HG03280 (cell line): ENCODE results near the gene NEMF.
"Not testable (repeated sequence)": the region's sequence is repeated elsewhere in the genome, so short reads cannot be mapped to it uniquely, and the experiment has no call there.

ENCODE experiments used
- ATAC-seq: cut with Tn5 transposase; IDR thresholded peaks from one replicate; pipeline ENCODE4 v1.9.1; 2021; ENCODE audit warnings: mild to moderate bottlenecking, moderate library complexity; ENCODE audit not compliant: unreplicated experiment

The NEMF gene

DNA sequence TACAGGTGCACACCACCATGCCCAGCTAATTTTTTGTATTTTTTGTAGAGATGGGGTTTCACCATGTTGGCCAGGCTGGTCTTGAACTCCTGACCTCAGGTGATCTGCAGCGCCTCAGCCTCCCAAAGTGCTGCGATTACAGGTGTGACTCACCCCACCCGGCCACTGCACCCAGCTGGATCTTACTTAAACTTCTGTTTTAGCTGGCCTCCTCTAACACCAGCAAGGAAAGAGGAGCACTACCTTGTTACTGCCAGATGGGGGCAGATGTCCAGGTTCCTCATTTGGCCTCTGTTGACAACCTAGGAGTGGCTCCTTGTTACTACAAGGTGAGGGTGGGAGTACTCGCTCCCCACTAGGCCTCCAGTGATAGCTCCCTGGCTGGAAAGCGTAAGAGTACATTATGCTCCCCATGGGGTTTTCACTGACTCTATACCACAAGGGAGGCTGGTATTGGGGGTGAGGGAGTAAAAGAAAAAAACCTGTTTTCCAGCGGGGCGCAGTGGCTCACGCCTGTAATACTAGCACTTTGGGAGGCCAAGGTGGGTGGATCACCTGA, 27.1 kb upstream of the NEMF start:
- peak; percentile 88 for ATAC-seq

DNA sequence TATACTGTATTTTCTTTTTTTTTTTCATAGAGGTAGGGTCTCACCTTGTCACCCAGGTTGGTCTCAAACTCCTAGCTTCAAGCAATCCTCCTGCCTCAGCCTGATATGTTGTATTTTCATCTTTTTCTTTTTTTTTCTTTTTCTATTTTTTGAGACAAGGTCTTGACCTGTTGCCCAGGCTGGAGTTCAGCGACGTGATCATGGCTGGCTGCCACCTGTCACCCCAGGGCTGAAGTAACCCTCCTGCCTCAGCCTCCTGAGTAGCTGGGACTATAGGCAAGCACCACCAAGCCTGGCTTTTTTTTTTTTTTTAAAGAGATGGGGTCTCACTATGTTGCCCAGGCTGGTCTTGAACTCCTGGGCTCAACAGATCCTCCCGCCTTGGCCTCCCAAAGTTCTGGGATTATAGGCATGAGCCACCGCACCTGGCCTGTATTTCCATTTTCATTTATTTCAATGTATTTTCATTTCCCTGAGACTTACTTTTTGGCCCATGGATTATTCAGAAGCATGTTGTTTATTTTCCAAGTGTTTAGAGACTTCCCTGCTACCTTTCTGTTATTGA, 24.1 kb upstream of the NEMF start:
- no peak for ATAC-seq

DNA sequence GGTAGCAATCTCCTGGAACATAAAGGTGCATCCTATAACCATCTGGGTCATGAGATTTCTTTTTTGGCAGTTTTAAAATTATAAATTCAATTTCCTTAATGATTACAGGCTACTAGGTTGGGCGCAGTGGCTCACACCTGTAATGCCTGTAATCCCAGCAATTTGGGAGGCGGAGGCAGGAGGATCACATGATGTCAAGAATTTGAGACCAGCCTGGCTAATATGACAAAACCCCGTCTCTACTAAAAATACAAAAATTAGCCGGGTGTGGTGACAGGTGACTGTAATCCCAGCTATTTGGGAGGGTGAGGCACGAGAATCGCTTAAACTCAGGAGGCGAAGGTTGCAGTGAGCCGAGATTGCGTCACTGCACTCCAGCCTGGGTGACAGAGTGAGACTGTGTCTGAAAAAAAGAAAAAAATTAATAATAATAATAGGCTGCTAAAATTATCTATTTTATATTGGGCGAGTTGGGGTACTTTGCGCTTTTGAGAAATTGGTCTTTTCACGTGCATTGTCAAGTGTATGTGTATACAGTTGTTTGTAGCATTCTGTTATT, 23.1 kb upstream of the NEMF start:
- ATAC-seq: no peak

DNA sequence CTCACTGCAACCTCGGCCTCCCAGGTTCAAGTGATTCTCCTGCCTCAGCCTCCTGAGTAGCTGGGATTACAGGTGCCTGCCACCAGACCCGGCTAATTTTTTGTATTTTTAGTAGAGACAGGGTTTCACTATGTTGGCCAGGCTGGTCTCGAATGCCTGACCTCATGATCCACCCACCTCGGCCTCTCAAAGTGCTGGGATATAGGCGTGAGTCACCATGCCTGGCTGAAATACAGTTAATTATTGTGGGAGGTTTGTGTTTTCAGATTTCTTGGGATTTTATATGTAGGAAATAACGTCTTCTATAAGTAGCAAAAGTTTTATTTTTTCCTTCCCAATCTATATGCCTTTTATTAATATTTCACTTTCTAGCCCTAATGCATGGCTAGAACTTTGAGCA, 21.0 kb upstream of the NEMF start:
- not testable (repeated sequence) for ATAC-seq

DNA sequence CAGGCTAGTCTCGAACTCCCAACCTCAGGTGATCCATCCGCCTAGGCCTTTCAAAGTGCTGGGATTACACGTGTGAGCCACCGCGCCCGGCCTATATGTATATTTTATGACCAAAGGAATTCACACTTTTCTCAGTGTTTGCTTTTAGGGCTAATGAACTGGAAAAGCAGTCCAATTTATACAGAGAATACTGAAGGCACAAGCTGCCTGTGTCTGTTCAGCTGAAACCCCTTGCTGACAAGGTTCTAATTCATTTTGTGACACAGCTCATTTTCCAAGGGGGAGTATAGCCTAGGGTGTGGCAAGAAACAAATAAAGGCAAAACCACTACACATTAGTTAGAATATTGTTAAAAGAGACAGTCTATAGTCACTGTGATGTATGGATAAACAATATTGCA, 18.3 kb upstream of the NEMF start:
- ATAC-seq: no peak

DNA sequence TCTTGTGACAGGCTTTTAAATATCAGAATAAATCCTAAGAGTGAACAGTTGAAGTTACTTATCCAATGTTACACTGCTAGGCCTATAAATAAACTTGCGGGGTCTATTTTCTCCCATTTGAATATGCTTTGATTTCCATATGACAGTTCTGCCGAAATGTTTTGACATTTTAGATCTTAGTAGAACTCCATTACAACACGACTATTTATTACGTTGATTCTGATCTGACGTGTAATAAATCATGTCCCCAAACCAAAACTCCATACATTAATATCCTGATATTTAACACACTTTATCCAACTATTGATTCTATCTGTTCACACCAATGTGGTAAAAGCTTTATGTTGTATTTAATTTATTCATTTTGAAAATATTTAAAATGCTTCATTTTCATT, 16.1 kb upstream of the NEMF start:
- ATAC-seq: no peak

DNA sequence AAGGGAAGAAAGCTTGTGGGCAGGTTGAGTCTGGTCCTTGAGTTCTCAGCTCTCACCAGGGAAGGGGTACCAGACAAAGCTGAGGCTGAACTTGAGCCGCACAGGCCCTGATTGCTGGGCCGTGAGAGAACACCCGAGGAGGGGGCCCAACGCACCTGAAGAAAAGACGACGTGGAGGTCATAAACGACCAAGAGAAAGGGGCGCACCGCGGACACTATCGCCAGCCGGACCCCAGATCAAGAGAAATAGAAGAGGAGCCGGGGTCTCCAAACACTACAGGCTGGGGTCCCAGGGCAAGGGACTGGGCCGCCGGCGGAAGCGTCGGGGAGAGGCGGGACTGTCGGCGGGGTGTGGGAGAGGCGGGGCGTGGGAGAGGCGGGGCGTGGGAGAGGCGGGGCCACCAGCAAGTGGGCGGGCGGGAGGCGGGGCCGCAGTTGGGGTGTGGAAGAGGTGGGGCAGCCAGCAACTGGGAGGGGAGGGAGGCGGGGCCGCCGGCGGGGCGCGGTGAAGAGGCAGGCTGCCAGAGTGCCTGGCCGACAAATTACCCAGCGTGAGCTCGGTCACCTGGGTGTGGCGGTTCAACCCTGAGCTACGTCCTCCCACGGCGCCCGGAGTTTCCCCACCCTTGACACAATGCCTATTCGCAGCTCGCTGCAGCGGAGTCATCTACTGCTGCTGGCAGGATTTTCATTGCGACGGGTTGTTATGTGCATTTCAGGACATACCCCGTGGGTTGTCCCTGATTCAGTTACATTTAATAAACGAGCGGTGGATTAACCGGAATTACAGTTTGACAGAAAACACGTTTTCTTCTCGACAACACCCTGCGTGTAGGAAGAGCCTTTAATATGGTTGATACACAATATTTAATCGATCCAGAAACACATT, 15.5 kb upstream of the NEMF start:
- peak; percentile 91 for ATAC-seq

DNA sequence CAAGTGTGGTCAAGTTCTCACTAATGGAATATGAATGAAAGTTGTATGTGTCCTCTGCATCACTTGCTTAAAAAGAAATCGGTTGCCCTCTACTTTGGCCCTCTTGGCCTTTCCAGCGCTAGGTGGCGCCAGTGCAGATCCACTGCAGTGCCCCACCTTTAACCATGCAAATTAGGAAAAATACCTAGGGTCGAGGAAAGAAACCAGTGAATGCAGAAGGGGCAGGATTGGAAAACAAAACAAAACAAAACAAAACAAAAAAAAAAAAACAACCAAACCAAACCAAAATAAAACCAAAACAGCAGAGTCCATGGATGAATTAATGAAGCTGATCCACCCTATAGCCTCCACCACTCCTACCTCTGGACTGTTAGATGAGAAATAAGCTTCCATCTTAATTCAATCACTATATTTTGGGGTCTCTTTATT, 12.9 kb upstream of the NEMF start:
- no peak for ATAC-seq

DNA sequence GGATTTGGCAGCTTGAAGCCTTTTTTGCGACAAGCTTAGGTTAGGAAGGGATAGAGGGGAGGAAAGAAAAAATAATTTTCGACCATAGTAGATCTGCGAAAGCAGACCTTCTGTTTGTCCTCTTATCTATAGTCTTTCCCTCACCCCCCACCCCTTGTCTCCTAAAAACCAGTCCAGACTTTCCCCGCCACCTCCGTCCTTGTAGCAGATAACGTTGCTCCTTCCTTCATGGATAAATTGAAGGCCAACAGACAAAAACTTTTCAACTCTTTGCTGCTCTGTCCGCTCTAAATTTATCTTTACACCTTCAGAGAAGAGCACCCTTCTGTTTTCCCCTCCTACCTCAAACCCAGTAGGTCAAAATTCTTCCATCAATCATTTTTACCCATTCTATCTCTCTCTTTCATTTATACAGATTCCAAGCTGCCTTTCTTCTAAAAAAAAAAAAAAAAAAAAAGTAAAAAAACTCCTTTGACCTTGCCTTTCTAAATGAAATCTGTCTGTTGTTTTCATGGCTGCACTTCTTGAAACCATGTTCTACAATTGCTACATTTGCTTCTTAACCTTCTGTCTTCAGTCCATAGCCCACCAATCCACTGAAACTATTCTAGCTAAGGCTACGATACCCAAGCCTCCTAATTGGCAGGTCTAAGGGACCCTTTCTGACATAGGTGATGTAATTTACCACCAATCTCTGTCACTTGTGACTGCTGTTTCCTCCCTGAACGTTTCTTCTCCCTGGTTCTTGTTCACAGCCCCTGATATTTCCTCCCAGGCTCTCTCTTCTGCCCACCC, 11.1 kb upstream of the NEMF start:
- ATAC-seq: no peak

DNA sequence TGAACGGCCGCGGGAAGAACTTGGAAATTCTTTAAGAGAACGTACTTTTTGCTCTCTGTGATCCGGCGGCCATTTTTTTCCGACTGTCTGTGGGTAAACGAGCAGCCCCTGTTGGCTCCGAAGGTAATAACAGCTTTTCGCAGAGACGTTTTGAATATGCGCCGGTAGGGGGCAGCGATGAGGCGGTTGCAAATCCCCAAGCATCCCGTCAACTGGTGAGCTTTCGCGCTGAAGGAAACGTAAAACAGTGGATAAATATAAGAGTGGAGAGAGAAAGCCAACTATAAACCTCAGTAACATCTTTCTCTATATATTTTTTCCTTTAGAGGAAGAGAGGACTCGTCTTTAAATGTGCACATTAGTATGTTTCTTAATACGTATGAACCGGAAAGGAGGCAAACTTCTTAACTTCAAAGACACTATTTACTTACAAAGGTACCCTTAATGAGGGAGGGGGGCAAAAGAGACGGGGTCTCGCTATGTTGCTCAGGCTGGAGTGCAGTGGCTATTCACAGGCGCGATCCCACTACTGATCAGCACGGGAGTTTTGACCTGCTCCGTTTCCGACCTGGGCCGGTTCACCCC, 9.6 kb upstream of the NEMF start:
- peak; percentile 23 for ATAC-seq

DNA sequence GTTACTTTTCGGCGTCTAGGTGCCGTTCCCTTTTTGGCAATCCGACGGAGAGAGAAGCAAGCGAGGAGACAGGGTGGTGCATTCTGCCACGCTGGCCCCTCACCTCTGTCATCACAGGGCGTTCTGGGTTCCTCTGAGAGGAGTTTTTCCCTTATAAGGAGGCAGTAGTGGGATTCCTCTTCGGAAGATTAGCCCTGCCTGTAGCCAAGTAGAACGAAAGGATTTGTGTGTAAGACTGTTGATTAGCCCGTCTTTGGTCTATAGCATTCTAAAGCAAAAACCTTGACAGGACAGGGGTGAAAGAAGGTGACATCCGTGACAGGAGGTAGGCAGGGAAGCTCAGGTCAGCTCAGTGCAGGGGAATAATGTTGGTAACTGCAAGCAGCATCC, 9.1 kb upstream of the NEMF start:
- peak; percentile 6 for ATAC-seq

DNA sequence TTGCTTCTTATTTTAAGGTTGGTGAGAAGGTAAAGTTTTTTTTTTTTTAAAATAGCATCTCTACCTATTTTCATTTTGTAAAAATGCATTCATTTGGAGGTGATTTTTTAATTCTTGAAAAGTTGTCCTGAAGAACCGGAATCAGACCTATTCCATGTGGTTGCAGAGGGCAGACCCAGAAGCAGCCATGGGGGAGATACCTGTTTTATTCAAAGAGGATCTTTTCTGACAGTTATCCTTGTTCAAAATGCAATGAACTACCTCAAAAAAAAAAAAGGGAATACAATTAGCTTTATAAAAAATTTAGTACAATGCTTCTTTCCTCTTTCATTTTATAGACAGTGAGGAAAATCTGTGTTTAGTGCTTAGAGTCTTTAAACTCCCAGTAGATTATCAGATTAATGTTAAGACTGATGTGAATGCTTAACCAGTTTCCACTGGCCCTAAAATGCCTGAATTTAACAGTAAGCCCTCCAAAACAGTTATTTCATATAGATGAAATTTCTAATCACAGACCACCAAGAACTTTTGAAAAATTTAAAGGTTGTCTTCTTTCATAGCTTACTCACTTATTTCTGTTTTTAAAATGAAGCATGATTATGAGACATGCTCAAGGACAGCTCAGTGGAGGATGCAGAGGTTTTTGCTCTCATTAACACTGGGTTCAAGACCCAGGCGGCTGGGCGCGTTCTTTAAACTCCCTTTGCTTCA, 8.6 kb upstream of the NEMF start:
- no peak for ATAC-seq

DNA sequence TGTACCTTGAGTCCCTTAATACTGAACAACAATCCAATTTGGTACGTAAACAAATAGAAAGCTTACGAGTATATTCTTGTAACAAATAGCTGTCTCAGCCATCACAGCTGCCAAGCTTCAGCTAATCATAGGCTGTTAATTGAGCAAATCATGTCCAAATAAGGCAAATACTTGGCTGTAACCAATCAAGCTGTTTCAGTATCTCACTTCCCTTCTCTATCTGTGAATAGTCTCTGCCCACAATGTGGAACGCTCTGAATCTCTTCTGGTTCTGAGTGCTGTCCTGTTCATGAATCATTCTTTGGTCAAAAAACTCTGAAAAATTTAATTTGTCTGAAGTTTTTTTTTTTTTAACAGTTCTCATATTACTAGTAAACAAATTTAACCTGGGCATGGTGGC, 5.8 kb upstream of the NEMF start:
- no peak for ATAC-seq

DNA sequence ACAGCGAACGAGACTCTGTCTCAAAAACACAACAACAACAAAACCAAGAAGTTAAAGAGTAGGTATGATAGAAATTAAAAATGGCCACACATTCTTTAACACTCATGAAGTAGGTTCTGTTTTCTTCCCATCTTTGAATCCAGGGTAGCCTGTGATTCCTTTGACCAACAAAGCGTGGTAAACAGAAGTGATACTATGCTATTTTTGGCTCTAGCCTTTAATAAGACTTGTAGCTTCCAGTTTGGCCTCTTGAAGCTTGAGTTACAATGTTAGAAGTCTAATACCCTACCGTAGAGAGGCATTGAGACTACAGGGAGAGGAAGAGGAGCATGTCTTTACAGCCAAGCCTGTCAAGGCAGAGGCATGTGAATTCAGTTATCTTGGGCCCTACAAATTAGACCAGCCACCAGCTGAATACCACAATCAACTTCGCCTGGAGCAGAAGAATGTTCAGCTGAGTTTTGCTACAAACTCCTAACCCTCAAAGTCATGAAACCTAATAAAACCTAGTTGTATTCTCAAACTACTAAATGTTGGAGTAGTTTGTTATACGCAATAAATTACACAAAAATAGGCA, 4.9 kb upstream of the NEMF start:
- no peak for ATAC-seq

DNA sequence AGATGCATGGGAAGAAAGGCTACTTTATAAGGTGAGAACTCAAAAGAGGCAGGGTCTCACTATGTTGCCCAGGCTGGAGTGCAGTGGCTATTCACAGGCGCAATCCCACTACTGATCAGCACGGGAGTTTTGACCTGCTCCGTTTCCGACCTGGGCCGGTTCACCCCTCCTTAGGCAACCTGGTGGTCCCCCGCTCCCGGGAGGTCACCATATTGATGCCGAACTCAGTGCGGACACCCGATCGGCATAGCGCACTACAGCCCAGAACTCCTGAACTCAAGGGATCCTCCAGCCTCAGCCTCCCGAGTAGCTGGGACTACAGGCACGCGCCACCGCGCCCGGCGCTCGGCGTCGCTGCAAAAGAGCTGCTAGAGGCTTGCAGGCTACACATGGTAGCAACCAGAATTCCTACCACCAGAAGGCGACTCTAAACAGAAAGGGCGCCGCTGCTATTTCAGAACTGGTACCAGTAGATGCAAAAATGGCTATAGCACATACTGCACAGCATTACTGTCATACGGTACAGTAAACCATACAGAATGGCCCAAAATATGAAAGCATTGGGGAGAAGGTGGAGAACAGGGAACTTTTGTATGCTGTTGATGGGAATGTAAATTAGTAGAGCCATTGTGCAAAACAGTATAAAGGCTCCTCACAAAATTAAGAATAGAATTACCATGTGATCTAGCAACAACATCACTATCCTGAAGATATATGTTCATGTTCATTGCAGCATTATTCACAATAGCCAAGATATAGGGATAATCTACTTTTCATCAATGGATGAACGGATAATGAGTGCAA, 1.2 kb upstream of the NEMF start:
- no peak for ATAC-seq

DNA sequence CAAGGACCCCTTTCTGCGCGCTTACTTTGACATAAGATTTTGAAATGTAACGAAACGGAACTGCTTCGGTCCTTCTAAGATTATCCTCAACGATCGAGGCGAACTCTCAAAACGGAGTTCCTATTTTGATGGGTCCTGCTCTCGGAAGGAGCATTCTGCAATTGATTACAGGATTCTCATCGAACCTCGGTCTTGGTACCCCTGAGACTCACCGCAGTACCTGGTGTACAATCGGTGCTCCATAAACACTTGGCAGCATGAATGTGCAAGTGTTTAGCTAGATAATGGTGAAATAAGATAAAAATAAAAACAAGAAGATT, 530 bp upstream of the NEMF start:
- ATAC-seq: peak; percentile 2

DNA sequence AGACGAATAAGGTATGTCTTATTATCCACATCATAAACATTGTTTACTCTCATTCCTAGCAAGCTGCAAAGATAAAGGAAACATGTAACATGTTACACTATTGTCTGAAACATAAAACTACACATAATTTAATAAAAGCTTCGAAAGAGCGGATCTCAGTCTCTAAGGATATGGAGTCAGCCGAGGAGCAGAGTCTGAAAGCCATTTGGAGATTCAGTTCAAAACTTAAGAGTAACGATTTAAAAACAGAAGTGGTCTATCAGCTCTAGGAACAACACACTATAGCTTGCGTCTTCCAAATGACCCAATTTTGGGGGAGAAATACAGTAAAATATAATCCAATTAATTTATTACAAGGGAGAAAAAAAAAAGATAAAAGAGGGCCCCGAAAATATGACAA, 775 bp downstream of the NEMF start:
- ATAC-seq: no peak

DNA sequence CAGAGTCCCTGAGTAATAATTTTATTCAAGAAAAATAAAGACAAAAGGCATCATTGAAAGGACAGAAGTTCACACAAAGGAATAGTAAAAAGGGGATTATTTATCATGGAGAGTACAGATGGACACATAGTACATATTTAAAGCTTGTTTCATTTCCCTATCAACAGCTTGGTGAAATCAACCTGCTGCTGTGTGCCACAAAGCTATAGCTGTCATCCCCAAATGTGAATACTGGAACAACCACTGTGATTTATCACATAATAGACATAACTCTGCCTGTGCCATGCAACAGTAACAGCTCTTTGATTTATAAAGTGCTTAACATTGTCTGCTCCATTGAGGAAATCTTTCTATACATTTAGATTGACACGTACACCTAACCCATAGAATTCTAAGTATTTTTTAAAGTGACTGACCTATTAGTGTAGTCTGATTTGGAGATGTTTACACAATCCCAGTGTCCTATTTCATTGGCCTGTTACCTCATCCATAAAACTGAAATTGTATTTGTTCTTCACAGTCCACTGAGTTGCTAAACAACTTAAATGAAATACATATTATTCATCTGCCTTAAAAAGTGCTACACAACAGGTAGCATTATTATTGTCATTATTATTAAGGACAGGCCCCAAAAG, 3.3 kb downstream of the NEMF start:
- ATAC-seq: no peak

DNA sequence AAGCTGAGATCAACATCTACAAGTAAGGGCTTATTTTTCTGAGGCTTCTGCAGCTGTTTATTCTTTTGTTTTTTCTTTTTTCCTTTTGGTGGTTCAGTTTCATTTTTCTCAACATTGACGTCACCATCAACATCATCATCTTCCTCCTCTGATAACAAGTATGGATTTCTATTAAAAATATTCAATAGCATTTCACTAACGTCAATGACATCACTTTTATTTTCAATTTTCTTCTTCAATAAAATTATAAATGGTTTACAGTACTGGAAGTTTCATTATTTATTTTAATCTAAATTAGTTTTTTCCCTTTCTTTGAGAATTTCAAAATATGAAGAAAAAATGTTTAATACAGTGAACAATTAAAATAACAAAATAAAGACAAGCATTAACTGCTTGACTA, 23.9 kb downstream of the NEMF start:
- ATAC-seq: no peak
